Activated effector memory CD4-positive, alpha-beta T cell treated with anti-CD3 and anti-CD28 coated beads, Interleukin-2, amount 50 U/mL, for 16 hours (primary cell): ENCODE measurements around the gene BOK.
A peak's percentile ranks its signal among the peaks of the same experiment; 100 is the strongest.
"Not testable (repeated sequence)": the region's sequence is repeated elsewhere in the genome, so short reads cannot be mapped to it uniquely, and the experiment has no call there.

Experiments used
- DNase-seq: peaks from one replicate; pipeline ENCODE4 v3.0.0-alpha.2; 2020

Gene BOK

GRCh38 chr2:241559323-241560161 is 997 bp downstream of the BOK start:
- no peak for DNase-seq

- no peak for DNase-seq
These were observed 1.8 kb downstream of the BOK start for GRCh38 chr2:241560162-241560882.

- DNase-seq = no peak
These were observed 2.4 kb downstream of the BOK start for GRCh38 chr2:241560883-241561474.

- DNase-seq = no peak
These were observed 3.3 kb downstream of the BOK start for GRCh38 chr2:241561832-241562231.

- DNase-seq = no peak
These were observed 3.8 kb downstream of the BOK start for GRCh38 chr2:241562269-241562891.

GRCh38 chr2:241563031-241563507 is 4.5 kb downstream of the BOK start:
- no peak for DNase-seq

GRCh38 chr2:241563571-241563980 is 5.0 kb downstream of the BOK start:
- no peak for DNase-seq

- DNase-seq = no peak
These were observed 5.5 kb downstream of the BOK start for GRCh38 chr2:241563981-241564595.

GRCh38 chr2:241564596-241565410 is 6.3 kb downstream of the BOK start:
- peak; percentile 55 for DNase-seq

- no peak for DNase-seq
These were observed 6.9 kb downstream of the BOK start for GRCh38 chr2:241565411-241565810.

- DNase-seq = not testable (repeated sequence)
These were observed 7.5 kb downstream of the BOK start for GRCh38 chr2:241566021-241566420.

GRCh38 chr2:241566468-241566867 is 7.9 kb downstream of the BOK start:
- no peak for DNase-seq

GRCh38 chr2:241567266-241567665 is 8.7 kb downstream of the BOK start:
- DNase-seq = not testable (repeated sequence)

- no peak for DNase-seq
These were observed 9.2 kb downstream of the BOK start for GRCh38 chr2:241567776-241568175.

- DNase-seq = no peak
These were observed 10.2 kb downstream of the BOK start for GRCh38 chr2:241568726-241569125.

GRCh38 chr2:241569831-241570281 is 11.3 kb downstream of the BOK start:
- DNase-seq = no peak

- DNase-seq = no peak
These were observed 12.5 kb downstream of the BOK start for GRCh38 chr2:241570961-241571581.

GRCh38 chr2:241571821-241572620 is 13.5 kb downstream of the BOK start:
- DNase-seq = no peak

- DNase-seq = not testable (repeated sequence)
These were observed 14.5 kb downstream of the BOK start for GRCh38 chr2:241572915-241573651.

GRCh38 chr2:241573741-241574140 is 15.2 kb downstream of the BOK start:
- DNase-seq = no peak
